H1 (cell line): ENCODE measurements around the gene NRSN1. TPM values are rescaled to one million over a fixed set of nuclear protein-coding genes. Genes with fewer than 3 reads are reported as not detected.

Experiments
- CTCF ChIA-PET: fragments of 300-600 bp; sonication (Branson Sonifier 250); formaldehyde crosslinking; loops from one replicate; lab custom pipeline; 2021; ENCODE audit not compliant: partially characterized antibody; lab: Charles Lee
- POLR2A ChIA-PET: fragments of 300-600 bp; sonication (Branson Sonifier 250); formaldehyde crosslinking; loops from one replicate; lab custom pipeline; 2021; ENCODE audit warnings: inconsistent platforms; ENCODE audit not compliant: partially characterized antibody; lab: Charles Lee
- DNase-seq, 2 experiments: peaks; one replicate each; pipeline versions ENCODE4 v3.0.0 to v3.0.0-alpha.2; 2010 to 2022; ENCODE audit warnings: low spot score in 2 of 2, low read depth in 1 of 2, mixed read lengths in 1 of 2
- FAIRE-seq: peaks from 2 replicates; lab custom pipeline; 2011; peaks lifted over from hg19 to GRCh38; lab: Jason Lieb, UNC
- H2AFZ ChIP-seq: 2 replicates; pipeline ENCODE4 v1.8.1; 2012; ENCODE audit warnings: low read length, inconsistent platforms
- H2AK5ac ChIP-seq: 2 replicates; pipeline ENCODE4 v1.6.1; 2013; ENCODE audit warnings: low read depth, low read length
- H2BK120ac ChIP-seq: replicated peaks from 2 replicates; pipeline ENCODE3; 2013; ENCODE audit warnings: low read depth, low read length, inconsistent platforms
- H2BK12ac ChIP-seq: 2 replicates; pipeline ENCODE4 v1.6.1; 2013; ENCODE audit warnings: low read depth, low read length
- H2BK15ac ChIP-seq: 2 replicates; pipeline ENCODE4 v1.6.1; 2013; ENCODE audit warnings: low read length
- H2BK20ac ChIP-seq: 2 replicates; pipeline ENCODE4 v1.6.1; 2013; ENCODE audit warnings: low read length
- H2BK5ac ChIP-seq: 2 replicates; pipeline ENCODE4 v1.6.1; 2013; ENCODE audit warnings: low read depth, low read length
- H3K14ac ChIP-seq: 2 replicates; pipeline ENCODE4 v1.6.1; 2013; ENCODE audit warnings: inconsistent platforms; ENCODE audit not compliant: insufficient read length
- H3K18ac ChIP-seq: 2 replicates; pipeline ENCODE4 v1.6.1; 2013; ENCODE audit warnings: low read length; ENCODE audit errors: extremely low read depth
- H3K23ac ChIP-seq: 2 replicates; pipeline ENCODE4 v1.6.1; 2013; ENCODE audit warnings: inconsistent platforms; ENCODE audit not compliant: insufficient read length
- H3K23me2 ChIP-seq: 2 replicates; pipeline ENCODE4 v1.6.1; 2013; ENCODE audit warnings: low read depth, low read length
- H3K27ac ChIP-seq: 2 replicates; pipeline ENCODE4 v1.6.1; 2011; ENCODE audit warnings: low read depth, low read length, inconsistent platforms
- H3K27me3 ChIP-seq, 4 experiments: replicated peaks in 1 of 4; 1 replicate in 1 of 4; 2 replicates in 3 of 4; pipeline versions ENCODE4 v1.6.1 to v1.8.1; 2011 to 2013; ENCODE audit warnings: low read length in 3 of 4, mild to moderate bottlenecking in 3 of 4, inconsistent platforms in 2 of 4, mixed read lengths in 2 of 4, moderate library complexity in 1 of 4; ENCODE audit not compliant: control insufficient read depth in 3 of 4, insufficient read depth in 3 of 4; ENCODE audit errors: extremely low read depth in 1 of 4
- H3K36me3 ChIP-seq, 4 experiments: 2 replicates each; pipeline versions ENCODE4 v1.6.1 to v1.8.1; 2011 to 2013; ENCODE audit warnings: mild to moderate bottlenecking in 4 of 4, low read length in 3 of 4, moderate library complexity in 2 of 4, control low read depth in 1 of 4, inconsistent platforms in 1 of 4; ENCODE audit not compliant: insufficient read depth in 4 of 4, control insufficient read depth in 2 of 4
- H3K4ac ChIP-seq: replicated peaks from 2 replicates; pipeline ENCODE3; 2013; ENCODE audit warnings: low read length, low read depth, mixed read lengths, inconsistent platforms; ENCODE audit not compliant: insufficient read length
- H3K4me1 ChIP-seq, 4 experiments: replicated peaks in 1 of 4; 1 replicate in 1 of 4; 2 replicates in 3 of 4; pipeline versions ENCODE4 v1.6.1 to v1.8.1; 2011 to 2013; ENCODE audit warnings: low read length in 3 of 4, inconsistent platforms in 2 of 4, mixed read lengths in 1 of 4; ENCODE audit not compliant: insufficient read depth in 4 of 4, control insufficient read depth in 3 of 4
- H3K4me2 ChIP-seq, 2 experiments: 2 replicates each; pipeline versions ENCODE4 v1.6.1 to v1.8.1; 2011 to 2013; ENCODE audit warnings: low read depth in 2 of 2, low read length in 2 of 2, control low read depth in 1 of 2, inconsistent platforms in 1 of 2, mild to moderate bottlenecking in 1 of 2; ENCODE audit not compliant: insufficient read depth in 1 of 2
- H3K4me3 ChIP-seq, 4 experiments: fragments of 200-600, 300-600 bp in 1 of 4; sonication (generic), shearing (Covaris generic), sonication (Bioruptor Twin) in 1 of 4; 2 replicates each; pipeline versions ENCODE4 v1.5.1 to v1.8.1; 2011 to 2016; ENCODE audit warnings: low read length in 4 of 4, low read depth in 3 of 4, control low read depth in 2 of 4, inconsistent platforms in 2 of 4, mild to moderate bottlenecking in 2 of 4, mixed read lengths in 1 of 4, moderate library complexity in 1 of 4; ENCODE audit not compliant: insufficient read depth in 2 of 4; ENCODE audit errors: extremely low read depth in 1 of 4
- H3K56ac ChIP-seq: replicated peaks from 2 replicates; pipeline ENCODE3; 2013; ENCODE audit warnings: low read depth, mild to moderate bottlenecking, mixed read lengths, low read length, inconsistent platforms; ENCODE audit not compliant: insufficient read length
- H3K79me1 ChIP-seq: 2 replicates; pipeline ENCODE4 v1.6.1; 2013; ENCODE audit warnings: low read depth, low read length, control low read depth
- H3K79me2 ChIP-seq, 2 experiments: 2 replicates each; pipeline versions ENCODE4 v1.6.1 to v1.8.1; 2012 to 2013; ENCODE audit warnings: low read length in 2 of 2, mild to moderate bottlenecking in 2 of 2, inconsistent platforms in 1 of 2; ENCODE audit not compliant: insufficient read depth in 2 of 2, control insufficient read depth in 1 of 2
- H3K9ac ChIP-seq, 4 experiments: replicated peaks in 1 of 4; 1 replicate in 1 of 4; 2 replicates in 3 of 4; pipeline versions ENCODE4 v1.6.1 to v1.8.1; 2011 to 2013; ENCODE audit warnings: low read depth in 3 of 4, low read length in 3 of 4, control low read depth in 2 of 4, mild to moderate bottlenecking in 2 of 4, moderate library complexity in 2 of 4, inconsistent platforms in 1 of 4; ENCODE audit errors: extremely low read depth in 1 of 4
- H3K9me3 ChIP-seq, 2 experiments: 2 replicates each; pipeline versions ENCODE4 v1.6.1 to v1.8.1; 2012 to 2013; ENCODE audit warnings: mild to moderate bottlenecking in 2 of 2, moderate library complexity in 2 of 2, control low read depth in 1 of 2, inconsistent platforms in 1 of 2, low read depth in 1 of 2, low read length in 1 of 2, mixed read lengths in 1 of 2; ENCODE audit not compliant: insufficient read depth in 2 of 2
- H4K20me1 ChIP-seq, 2 experiments: replicated peaks in 1 of 2; 2 replicates each; pipeline versions ENCODE3 to v1.8.1; 2011 to 2013; ENCODE audit warnings: inconsistent platforms in 2 of 2, low read length in 2 of 2, mild to moderate bottlenecking in 1 of 2; ENCODE audit not compliant: insufficient read depth in 2 of 2, control insufficient read depth in 1 of 2
- H4K5ac ChIP-seq: 2 replicates; pipeline ENCODE4 v1.6.1; 2013; ENCODE audit warnings: low read length, low read depth, mixed read lengths, inconsistent platforms; ENCODE audit not compliant: insufficient read length
- H4K8ac ChIP-seq: 2 replicates; pipeline ENCODE4 v1.8.0; 2013; ENCODE audit warnings: mild to moderate bottlenecking, moderate library complexity, low read length, inconsistent platforms; ENCODE audit not compliant: insufficient read depth; ENCODE audit errors: extremely low read depth
- H4K91ac ChIP-seq: replicated peaks from 2 replicates; pipeline ENCODE3; 2013; ENCODE audit warnings: low read length, mixed read lengths, inconsistent platforms; ENCODE audit not compliant: insufficient read length
- BCL11A ChIP-seq, 2 experiments: IDR thresholded peaks; one replicate each; pipeline ENCODE4 v1.6.1; 2011; ENCODE audit warnings: low read depth in 2 of 2, low read length in 2 of 2, mild to moderate bottlenecking in 2 of 2
- CEBPB ChIP-seq: IDR thresholded peaks from 2 replicates; pipeline ENCODE4 v1.6.1; 2012; ENCODE audit warnings: low read depth, low read length
- CTCF ChIP-seq, 3 experiments: IDR thresholded peaks; 1 replicate in 2 of 3; 2 replicates in 1 of 3; pipeline versions ENCODE4 v1.5.1 to v1.6.1; 2011; ENCODE audit warnings: low read length in 3 of 3, mild to moderate bottlenecking in 3 of 3, inconsistent platforms in 2 of 3, low read depth in 1 of 3, moderate library complexity in 1 of 3; ENCODE audit not compliant: insufficient read depth in 1 of 3; ENCODE audit errors: control extremely low read depth in 1 of 3
- RAD21 ChIP-seq, 2 experiments: IDR thresholded peaks in 1 of 2; conservative IDR thresholded peaks in 1 of 2; 2 replicates each; pipeline ENCODE4 v1.6.1; 2011; ENCODE audit warnings: low read depth in 2 of 2, low read length in 2 of 2, improper control_type of control experiment in 1 of 2, inconsistent platforms in 1 of 2, mild to moderate bottlenecking in 1 of 2, moderate library complexity in 1 of 2
- SP1 ChIP-seq: IDR thresholded peaks from 2 replicates; pipeline ENCODE4 v1.6.1; 2011; ENCODE audit warnings: low read depth, low read length
- WGBS, 2 experiments: shearing (Covaris generic) in 1 of 2; methylation state at CpG; one replicate each; pipeline versions ENCODE4 v1.1.6 to v1.1.7; 2013 to 2015; ENCODE audit warnings: low lambda C conversion rate in 2 of 2, mixed read lengths in 2 of 2, inconsistent platforms in 1 of 2, low coverage in 1 of 2, missing lambda C conversion rate in 1 of 2; ENCODE audit not compliant: insufficient replicate concordance in 2 of 2, insufficient coverage in 1 of 2, insufficient read length in 1 of 2; ENCODE audit errors: extremely low coverage in 1 of 2, missing lambda C conversion rate in 1 of 2; 5-methylcytosine and 5-hydroxymethylcytosine counted together
- polyA plus RNA-seq, 7 experiments: library from polyadenylated mRNA; depleted of rRNA in 3 of 7; stranded (reverse) in 5 of 7; unstranded in 2 of 7; fragments of >200 nt in 5 of 7; fragments of 200-250 nt in 2 of 7; gene quantifications; 1 replicate in 5 of 7; 2 replicates in 1 of 7; 4 replicates in 1 of 7; pipeline versions ENCODE4 v1.2.1 to v1.2.3, GENCODE V29; 2011 to 2013; ENCODE audit warnings: missing spikeins in 2 of 7, mixed read lengths in 2 of 7
- total RNA-seq: library from RNA; stranded (reverse); fragmentation: NEBNext Ultra II Directional; extraction: Animal tissue kit (Norgen Biotek cat#: 25700); gene quantifications from 2 replicates; pipeline ENCODE4 v1.2.1, GENCODE V29; 2021

Gene NRSN1
- total and polyA plus RNA-seq, 2 of the 8 experiments (the other 6 are each of a cell fraction or from before 2014, with no cell fraction given): 0.15 to 0.78 TPM

GRCh38 chr6:24092407-24092806 is 33.6 kb upstream of the NRSN1 start:
- no peak overlapping the region for H2BK20ac ChIP-seq
- no peak for FAIRE-seq
- no peak for DNase-seq
- no peak overlapping the region for H2BK15ac ChIP-seq
- H3K36me3 ChIP-seq: no peaks in the 10 kb centered on the region
- TF ChIP-seq RAD21 (IDR thresholded peaks at IDR 0.05 in 1 of 2, conservative IDR thresholded peaks at IDR 0.05 in 1 of 2; ENCODE audit: low read depth in 2 of 2, low read length in 2 of 2) (no peak), CTCF (IDR thresholded peaks at IDR 0.05; ENCODE audit: control extremely low read depth in 1 of 3, insufficient read depth in 1 of 3, low read depth in 1 of 3, low read length in 3 of 3) (no peak), SP1 (no peak), BCL11A (IDR thresholded peaks at IDR 0.05; ENCODE audit: low read depth in 2 of 2, low read length in 2 of 2) (no peak), CEBPB (no peak)
- TF ChIP-seq, all 59 proteins: peak for 0
- no peak overlapping the region for H2AFZ ChIP-seq
- no peak overlapping the region for H3K4me2 ChIP-seq
- no peak overlapping the region for H4K91ac ChIP-seq
- no peak overlapping the region for H3K56ac ChIP-seq
- no peaks in the 10 kb centered on the region for H3K9me3 ChIP-seq
- H3K27me3 ChIP-seq: peaks cover 0 to 1% (median 0%) of the 10 kb centered on the region in 4 experiments; a peak in 1 of 7 replicates
- no peak overlapping the region for H3K14ac ChIP-seq
- POLR2A ChIA-PET: no interaction called here
- H3K4me1 ChIP-seq: no peaks in the 10 kb centered on the region
- 95% methylated on average over 3 of the region's 3 CpGs; no CpG with 5 or more reads in 1 of the 2 experiments for WGBS, 2 experiments
- H3K4ac ChIP-seq: no peak overlapping the region
- H2BK5ac ChIP-seq: no peak overlapping the region
- no peak overlapping the region for H3K23ac ChIP-seq
- no peak overlapping the region for H2BK120ac ChIP-seq
- H3K18ac ChIP-seq: no peak overlapping the region
- no peaks in the 10 kb centered on the region for H3K79me2 ChIP-seq
- no peaks in the 10 kb centered on the region for H4K20me1 ChIP-seq
- H3K23me2 ChIP-seq: no peaks in the 10 kb centered on the region
- no peaks in the 10 kb centered on the region for H3K79me1 ChIP-seq
- no peak overlapping the region for H4K8ac ChIP-seq
- no peak overlapping the region for H3K4me3 ChIP-seq
- no peak overlapping the region for H3K27ac ChIP-seq
- no peak overlapping the region for H3K9ac ChIP-seq
- no peak overlapping the region for H2AK5ac ChIP-seq
- H4K5ac ChIP-seq: no peak overlapping the region
- no peak overlapping the region for H2BK12ac ChIP-seq
- CTCF ChIA-PET: interaction anchor here (0.6 to 1.1 kb wide), 2 partner anchors 114 to 165 kb away, joined by 3 read pairs; no protein-coding TSS in a partner anchor
